Measurements from ENCODE around the gene NUP153.
"Not testable (repeated sequence)": the region's sequence is repeated elsewhere in the genome, so short reads cannot be mapped to it uniquely, and the experiment has no call there.

NUP153 gene

GRCh38 chr6:17591287-17591686 is 115.4 kb downstream of the NUP153 start:
- peak overlapping the region in 6 of 11 experiments; percentile 20 to 61 (median 48); a peak in 10 of 22 replicates for H3K4me2 ChIP-seq
- H3K27ac ChIP-seq: peak overlapping the region in 8 of 11 experiments; percentile 3 to 73 (median 43); a peak in 11 of 22 replicates
- no peaks in the 10 kb centered on the region for H3K27me3 ChIP-seq
- H3K4me1 ChIP-seq: peaks cover 2 to 36% (median 13%) of the 10 kb centered on the region in 10 experiments; a peak in 19 of 20 replicates
- no peaks in the 10 kb centered on the region for H3K36me3 ChIP-seq
- no peak overlapping the region for H3K9ac ChIP-seq
- H4K20me1 ChIP-seq: no peaks in the 10 kb centered on the region
- TF ChIP-seq Cebpa-rat (IDR thresholded peaks at IDR 0.05): no peak
- H3K9me3 ChIP-seq (replicated peaks in 1 of 11): peaks cover 0 to 7% (median 0%) of the 10 kb centered on the region in 11 experiments; a peak in 3 of 22 replicates
- no peak overlapping the region for H3K4me3 ChIP-seq

- H3K9me3 ChIP-seq (replicated peaks in 1 of 11): peaks cover 0 to 7% (median 0%) of the 10 kb centered on the region in 11 experiments; a peak in 3 of 22 replicates
- no peaks in the 10 kb centered on the region for H4K20me1 ChIP-seq
- no peaks in the 10 kb centered on the region for H3K36me3 ChIP-seq
- no peak overlapping the region for H3K4me3 ChIP-seq
- no peaks in the 10 kb centered on the region for H3K27me3 ChIP-seq
- peaks cover 7 to 51% (median 25%) of the 10 kb centered on the region in 10 experiments; a peak in 19 of 20 replicates for H3K4me1 ChIP-seq
- H3K27ac ChIP-seq: peak overlapping the region in 1 of 11 experiments; percentile 73; a peak in 2 of 22 replicates
- no peak overlapping the region for H3K9ac ChIP-seq
- no peak for TF ChIP-seq Cebpa-rat (IDR thresholded peaks at IDR 0.05)
- peak overlapping the region in 2 of 11 experiments; percentile 2 to 36; a peak in 3 of 22 replicates for H3K4me2 ChIP-seq
Measured at GRCh38 chr6:17589406-17590096, 117.2 kb downstream of the NUP153 start.

- no peak overlapping the region for H3K27ac ChIP-seq
- no peaks in the 10 kb centered on the region for H4K20me1 ChIP-seq
- H3K4me1 ChIP-seq: peaks cover 18 to 62% (median 31%) of the 10 kb centered on the region in 10 experiments
- H3K36me3 ChIP-seq: no peaks in the 10 kb centered on the region
- no peak overlapping the region for H3K9ac ChIP-seq
- H3K4me2 ChIP-seq: no peak overlapping the region
- no peak overlapping the region for H3K4me3 ChIP-seq
- TF ChIP-seq Cebpa-rat (IDR thresholded peaks at IDR 0.05): no peak
- H3K27me3 ChIP-seq: no peaks in the 10 kb centered on the region
- peaks cover 0 to 7% (median 0%) of the 10 kb centered on the region in 11 experiments; a peak in 3 of 22 replicates for H3K9me3 ChIP-seq (replicated peaks in 1 of 11)
Measured at GRCh38 chr6:17588011-17588410, 118.7 kb downstream of the NUP153 start.

- not testable (repeated sequence) for H4K20me1 ChIP-seq, H3K9ac ChIP-seq, H3K27me3 ChIP-seq, H3K4me3 ChIP-seq, H3K36me3 ChIP-seq
- H3K4me1 ChIP-seq: peaks cover 18 to 58% (median 35%) of the 10 kb centered on the region in 10 experiments
- H3K27ac ChIP-seq: peak overlapping the region in 3 of 11 experiments; percentile 5 to 57 (median 18); a peak in 3 of 22 replicates
- peak overlapping the region in 5 of 11 experiments; percentile 39 to 74 (median 63); a peak in 7 of 22 replicates for H3K4me2 ChIP-seq
- peaks cover 1 to 13% (median 3%) of the 10 kb centered on the region in 11 experiments; a peak in 17 of 22 replicates for H3K9me3 ChIP-seq (replicated peaks in 1 of 11)
Measured at GRCh38 chr6:17586623-17587022, 120.1 kb downstream of the NUP153 start.

GRCh38 chr6:17585766-17586490 is 120.8 kb downstream of the NUP153 start:
- no peak for TF ChIP-seq Cebpa-rat (IDR thresholded peaks at IDR 0.05)
- peak overlapping the region in 6 of 11 experiments; percentile 5 to 57 (median 16); a peak in 8 of 22 replicates for H3K27ac ChIP-seq
- peak overlapping the region; percentile 13 to 74 (median 46); a peak in 20 of 22 replicates for H3K4me2 ChIP-seq
- H3K9ac ChIP-seq: no peak overlapping the region
- no peak overlapping the region for H3K4me3 ChIP-seq
- H3K9me3 ChIP-seq (replicated peaks in 1 of 11): peaks cover 8 to 17% (median 9%) of the 10 kb centered on the region in 11 experiments
- H3K27me3 ChIP-seq: peaks cover 2 to 12% (median 8%) of the 10 kb centered on the region in 11 experiments
- no peaks in the 10 kb centered on the region for H3K36me3 ChIP-seq
- H3K4me1 ChIP-seq: peaks cover 11 to 51% (median 31%) of the 10 kb centered on the region in 10 experiments
- no peaks in the 10 kb centered on the region for H4K20me1 ChIP-seq

GRCh38 chr6:17584241-17584803 is 122.4 kb downstream of the NUP153 start:
- Histone ChIP-seq H4K20me1 (no peaks in the 10 kb centered on the region), H3K27ac (peak overlapping the region in 6 of 11 experiments; percentile 36 to 69 (median 60); a peak in 12 of 22 replicates), H3K4me2 (peak overlapping the region; percentile 11 to 55 (median 41); a peak in 17 of 22 replicates), H3K9ac (peak overlapping the region in 6 of 11 experiments; percentile 4 to 58 (median 50); a peak in 10 of 22 replicates), H3K4me3 (no peak overlapping the region), H3K9me3 (replicated peaks in 1 of 11) (peaks cover 18 to 29% (median 25%) of the 10 kb centered on the region in 11 experiments), H3K36me3 (peaks cover 0 to 4% (median 0%) of the 10 kb centered on the region in 11 experiments; a peak in 2 of 22 replicates), H3K4me1 (peaks cover 11 to 40% (median 28%) of the 10 kb centered on the region in 10 experiments), H3K27me3 (peaks cover 11 to 23% (median 19%) of the 10 kb centered on the region in 11 experiments)
- no peak for TF ChIP-seq Cebpa-rat (IDR thresholded peaks at IDR 0.05)

GRCh38 chr6:17583811-17584210 is 122.9 kb downstream of the NUP153 start:
- H3K36me3 ChIP-seq: peaks cover 0 to 4% (median 0%) of the 10 kb centered on the region in 11 experiments; a peak in 2 of 22 replicates
- peak overlapping the region in 7 of 11 experiments; percentile 11 to 69 (median 60); a peak in 14 of 22 replicates for H3K27ac ChIP-seq
- H3K9ac ChIP-seq: peak overlapping the region in 8 of 11 experiments; percentile 4 to 58 (median 44); a peak in 11 of 22 replicates
- peak overlapping the region; percentile 11 to 55 (median 41); a peak in 19 of 22 replicates for H3K4me2 ChIP-seq
- peaks cover 11 to 38% (median 28%) of the 10 kb centered on the region in 10 experiments for H3K4me1 ChIP-seq
- no peak overlapping the region for H3K4me3 ChIP-seq
- no peak for TF ChIP-seq Cebpa-rat (IDR thresholded peaks at IDR 0.05)
- H3K27me3 ChIP-seq: peaks cover 11 to 23% (median 19%) of the 10 kb centered on the region in 11 experiments
- H4K20me1 ChIP-seq: no peaks in the 10 kb centered on the region
- H3K9me3 ChIP-seq (replicated peaks in 1 of 11): peaks cover 18 to 34% (median 28%) of the 10 kb centered on the region in 11 experiments

- not testable (repeated sequence) for H3K36me3 ChIP-seq, H4K20me1 ChIP-seq, H3K4me2 ChIP-seq, H3K9ac ChIP-seq, H3K4me3 ChIP-seq, H3K27ac ChIP-seq
- Histone ChIP-seq H3K9me3 (replicated peaks in 1 of 11) (peaks cover 33 to 52% (median 42%) of the 10 kb centered on the region in 11 experiments), H3K27me3 (peaks cover 11 to 23% (median 19%) of the 10 kb centered on the region in 11 experiments), H3K4me1 (peaks cover 16 to 35% (median 26%) of the 10 kb centered on the region in 10 experiments)
Measured at GRCh38 chr6:17581282-17581681, 125.4 kb downstream of the NUP153 start.

All from BLaER1 treated with 17β-estradiol and CSF1 and Interleukin-3, amounts not matched to agents 10 nM and 100 nM (cell line).